Adrenal gland (tissue), 5 donors: ENCODE results near the gene CHKA.

Source experiments
- CTCF ChIP-seq, 6 experiments: fragments of 450-650 bp in 4 of 6; fragments of 200-600 bp in 2 of 6; sonication (generic) in 1 of 6; IDR thresholded peaks; 1 replicate in 5 of 6; 2 replicates in 1 of 6; pipeline versions ENCODE4 v1.5.1 to v1.8.0; 2016 to 2021; ENCODE audit warnings: antibody characterized with exemption in 6 of 6, mild to moderate bottlenecking in 2 of 6, moderate library complexity in 1 of 6
- POLR2A ChIP-seq, 2 donors: fragments of 450-650 bp; IDR thresholded peaks; one replicate each; pipeline ENCODE4 v1.6.1; 2017; ENCODE audit warnings: antibody characterized with exemption in 2 of 2, mild to moderate bottlenecking in 2 of 2, moderate library complexity in 1 of 2
- donor health status: DM: no; HTN: no; CAD: no.

DNA sequence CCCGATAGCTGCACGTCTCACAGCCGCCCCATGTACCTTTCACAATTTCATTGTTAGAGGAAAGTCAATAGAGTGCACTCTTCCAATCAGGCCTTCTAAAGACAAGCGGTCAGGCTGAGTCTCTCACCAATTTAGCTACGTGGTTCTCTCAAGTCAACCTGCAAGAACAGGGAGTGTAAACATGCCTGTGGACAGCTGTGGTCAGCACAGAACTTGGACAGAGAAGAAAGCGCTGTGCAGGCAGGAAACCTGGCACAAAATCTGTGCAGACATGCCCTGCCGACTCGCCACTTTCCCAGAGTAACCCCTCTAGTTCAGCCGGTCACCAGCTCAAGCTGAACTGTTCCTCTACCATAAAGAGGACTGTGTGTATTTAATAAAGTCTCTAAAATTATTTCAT, 39.5 kb downstream of the CHKA start:
- TF ChIP-seq CTCF (IDR thresholded peaks at IDR 0.05) (no peak), POLR2A (IDR thresholded peaks at IDR 0.05) (no peak)
